RWPE2 (cell line): ENCODE measurements around the gene PER1.
A peak's percentile ranks its signal among the peaks of the same experiment; 100 is the strongest.

ENCODE experiments used
- ATAC-seq: fragments of 200-7000 bp; cut with Tn5 transposase; 3 replicates; pipeline ENCODE4 v1.9.1; 2021; ENCODE audit warnings: low read depth
- DNase-seq: peaks from one replicate; pipeline ENCODE4 v3.0.0-alpha.2; 2020; ENCODE audit warnings: low spot score
- H3K27ac ChIP-seq: fragments of 450-650 bp; 2 replicates; pipeline ENCODE4 v1.5.1; 2017; ENCODE audit warnings: mild to moderate bottlenecking; ENCODE audit not compliant: poor library complexity, severe bottlenecking
- H3K27me3 ChIP-seq: fragments of 250-450 bp; sonication (Bioruptor Pico); 2 replicates; pipeline ENCODE4 v1.5.1; 2021; ENCODE audit warnings: mild to moderate bottlenecking, moderate library complexity; ENCODE audit not compliant: insufficient read depth, poor library complexity, severe bottlenecking
- H3K36me3 ChIP-seq: fragments of 250-450 bp; sonication (Bioruptor Pico); 2 replicates; pipeline ENCODE4 v1.5.1; 2020; ENCODE audit warnings: low read depth, mild to moderate bottlenecking, moderate library complexity
- H3K4me1 ChIP-seq: fragments of 250-450 bp; sonication (Bioruptor Pico); 2 replicates; pipeline ENCODE4 v1.5.1; 2021; ENCODE audit warnings: mild to moderate bottlenecking, moderate library complexity; ENCODE audit not compliant: insufficient read depth, poor library complexity, severe bottlenecking
- H3K4me3 ChIP-seq: fragments of 250-450 bp; sonication (Bioruptor Pico); 2 replicates; pipeline ENCODE4 v1.5.1; 2021; ENCODE audit warnings: mild to moderate bottlenecking, moderate library complexity; ENCODE audit not compliant: severe bottlenecking
- H3K9me3 ChIP-seq: fragments of 250-450 bp; sonication (Bioruptor Pico); 2 replicates; pipeline ENCODE4 v1.5.1; 2021; ENCODE audit warnings: mild to moderate bottlenecking, moderate library complexity; ENCODE audit not compliant: severe bottlenecking
- TF ChIP-seq, protein P1 (sequence below): fragments of 450-650 bp; IDR thresholded peaks from one replicate; pipeline ENCODE4 v1.5.1; 2017; ENCODE audit warnings: mild to moderate bottlenecking, moderate library complexity; ENCODE audit not compliant: poor library complexity, severe bottlenecking

PER1 gene

DNA sequence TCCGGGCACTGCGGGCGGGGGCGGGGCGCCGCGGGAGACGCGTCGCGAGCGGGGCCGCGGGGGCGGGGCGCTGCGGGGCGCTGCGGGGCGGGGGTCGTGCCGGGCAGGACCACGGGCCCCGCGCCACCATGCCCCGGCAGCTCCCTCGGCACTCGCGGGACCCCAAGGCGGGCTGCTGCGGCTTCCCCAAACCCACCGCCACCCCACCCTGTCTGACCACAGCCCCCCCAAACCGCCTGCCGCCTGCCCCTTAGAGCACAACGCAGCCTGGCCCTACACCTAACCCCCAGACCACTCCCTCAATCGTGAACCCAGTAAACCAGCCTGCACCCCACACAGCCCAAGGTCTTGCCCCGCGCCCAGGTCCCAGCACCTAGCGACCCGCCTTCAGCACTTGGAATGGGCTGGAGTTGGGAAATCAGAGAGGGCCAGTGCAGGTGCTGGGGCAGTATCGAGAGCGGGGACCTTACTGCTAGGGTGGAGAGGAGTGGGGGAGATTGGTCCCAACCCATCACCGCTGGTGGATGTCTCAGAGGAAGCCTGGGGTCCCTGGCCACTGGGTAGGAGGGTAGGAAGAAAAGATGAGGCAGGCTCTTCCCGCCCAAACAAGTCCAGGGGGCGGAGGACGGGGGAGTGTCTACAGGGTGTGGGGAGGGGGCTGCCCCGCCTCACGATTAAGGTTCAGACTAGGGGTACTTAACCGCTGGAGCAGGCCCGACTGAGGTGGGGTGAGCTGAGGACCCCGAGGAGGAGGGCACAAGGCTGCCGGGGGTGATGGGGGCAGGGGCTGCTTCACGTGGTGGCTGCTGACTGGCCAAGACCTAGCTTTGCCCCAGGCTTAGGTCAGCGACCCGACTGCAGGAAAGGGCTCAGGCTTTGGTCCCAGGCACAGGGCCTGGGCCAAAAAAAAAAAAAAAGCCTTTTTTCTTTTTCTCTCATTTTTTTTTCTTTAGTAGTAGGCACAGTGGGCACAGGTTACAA lies 11.1 kb upstream of the PER1 start:
- no peak for DNase-seq
- peaks cover 18% of the 10 kb centered on the region for H3K4me1 ChIP-seq
- TF ChIP-seq, protein P1, sequence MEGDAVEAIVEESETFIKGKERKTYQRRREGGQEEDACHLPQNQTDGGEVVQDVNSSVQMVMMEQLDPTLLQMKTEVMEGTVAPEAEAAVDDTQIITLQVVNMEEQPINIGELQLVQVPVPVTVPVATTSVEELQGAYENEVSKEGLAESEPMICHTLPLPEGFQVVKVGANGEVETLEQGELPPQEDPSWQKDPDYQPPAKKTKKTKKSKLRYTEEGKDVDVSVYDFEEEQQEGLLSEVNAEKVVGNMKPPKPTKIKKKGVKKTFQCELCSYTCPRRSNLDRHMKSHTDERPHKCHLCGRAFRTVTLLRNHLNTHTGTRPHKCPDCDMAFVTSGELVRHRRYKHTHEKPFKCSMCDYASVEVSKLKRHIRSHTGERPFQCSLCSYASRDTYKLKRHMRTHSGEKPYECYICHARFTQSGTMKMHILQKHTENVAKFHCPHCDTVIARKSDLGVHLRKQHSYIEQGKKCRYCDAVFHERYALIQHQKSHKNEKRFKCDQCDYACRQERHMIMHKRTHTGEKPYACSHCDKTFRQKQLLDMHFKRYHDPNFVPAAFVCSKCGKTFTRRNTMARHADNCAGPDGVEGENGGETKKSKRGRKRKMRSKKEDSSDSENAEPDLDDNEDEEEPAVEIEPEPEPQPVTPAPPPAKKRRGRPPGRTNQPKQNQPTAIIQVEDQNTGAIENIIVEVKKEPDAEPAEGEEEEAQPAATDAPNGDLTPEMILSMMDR: no peak
- no peaks in the 10 kb centered on the region for H3K9me3 ChIP-seq
- H3K27me3 ChIP-seq: no peaks in the 10 kb centered on the region
- H3K36me3 ChIP-seq: peaks cover 29% of the 10 kb centered on the region
- peak overlapping the region; percentile 93 for H3K4me3 ChIP-seq
- H3K27ac ChIP-seq: peak overlapping the region; percentile 73
- peak; percentile 23; the same call in 1 of the 3 replicates for ATAC-seq

DNA sequence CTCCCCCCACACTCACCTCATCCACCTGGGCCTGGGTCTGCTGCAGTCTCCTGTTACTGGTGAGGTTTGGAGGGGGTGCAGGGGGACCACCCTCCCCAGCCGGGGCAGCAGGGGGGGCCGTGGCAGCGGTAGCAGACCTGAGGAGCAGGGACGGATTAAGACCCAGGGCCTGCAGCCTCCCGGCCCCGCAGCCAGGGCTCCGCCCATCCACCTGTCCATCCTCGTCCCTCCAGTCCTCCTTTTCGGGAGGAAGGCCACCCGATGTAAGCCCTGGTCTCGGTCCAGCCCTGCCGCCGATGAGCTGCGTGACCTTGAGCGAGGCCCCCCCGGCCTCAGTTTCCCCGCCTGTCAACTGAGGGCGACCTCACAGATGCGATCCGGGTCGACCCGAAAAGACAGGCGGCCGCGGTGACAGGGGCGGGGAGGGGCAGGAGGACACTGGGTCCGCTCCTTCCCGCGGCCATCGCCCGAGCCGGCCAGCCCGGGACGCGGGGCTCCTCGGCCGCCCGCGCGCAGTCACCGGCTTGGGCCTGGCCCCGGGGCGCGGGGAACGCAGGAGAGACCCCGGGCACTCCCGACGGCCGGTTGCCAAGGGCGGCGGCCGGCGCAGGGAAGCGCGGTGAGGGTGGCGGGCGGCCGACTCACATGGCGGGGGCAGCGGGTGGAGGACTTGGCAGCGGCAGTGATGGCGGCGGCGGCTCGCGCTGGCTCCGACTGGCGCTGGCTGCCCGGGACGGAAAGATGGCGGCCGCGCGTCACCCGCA lies 10.2 kb upstream of the PER1 start, which contains the start of gene VAMP2:
Gene VAMP2 (minus strand): TSS at position 716 of the 764 bp plus-strand sequence. CDS start 69 bp downstream, at position 647.
- ATAC-seq: peak; percentile 51
- no peaks in the 10 kb centered on the region for H3K27me3 ChIP-seq
- DNase-seq: no peak
- peak within 1 kb of the TSS; percentile 93 for H3K4me3 ChIP-seq
- TF ChIP-seq, protein P1: no peak
- peak within 1 kb of the TSS; percentile 73 for H3K27ac ChIP-seq
- H3K9me3 ChIP-seq: no peaks in the 10 kb centered on the region
- H3K4me1 ChIP-seq: peaks cover 18% of the 10 kb centered on the region
- peaks cover 31% of the 10 kb centered on the region for H3K36me3 ChIP-seq

DNA sequence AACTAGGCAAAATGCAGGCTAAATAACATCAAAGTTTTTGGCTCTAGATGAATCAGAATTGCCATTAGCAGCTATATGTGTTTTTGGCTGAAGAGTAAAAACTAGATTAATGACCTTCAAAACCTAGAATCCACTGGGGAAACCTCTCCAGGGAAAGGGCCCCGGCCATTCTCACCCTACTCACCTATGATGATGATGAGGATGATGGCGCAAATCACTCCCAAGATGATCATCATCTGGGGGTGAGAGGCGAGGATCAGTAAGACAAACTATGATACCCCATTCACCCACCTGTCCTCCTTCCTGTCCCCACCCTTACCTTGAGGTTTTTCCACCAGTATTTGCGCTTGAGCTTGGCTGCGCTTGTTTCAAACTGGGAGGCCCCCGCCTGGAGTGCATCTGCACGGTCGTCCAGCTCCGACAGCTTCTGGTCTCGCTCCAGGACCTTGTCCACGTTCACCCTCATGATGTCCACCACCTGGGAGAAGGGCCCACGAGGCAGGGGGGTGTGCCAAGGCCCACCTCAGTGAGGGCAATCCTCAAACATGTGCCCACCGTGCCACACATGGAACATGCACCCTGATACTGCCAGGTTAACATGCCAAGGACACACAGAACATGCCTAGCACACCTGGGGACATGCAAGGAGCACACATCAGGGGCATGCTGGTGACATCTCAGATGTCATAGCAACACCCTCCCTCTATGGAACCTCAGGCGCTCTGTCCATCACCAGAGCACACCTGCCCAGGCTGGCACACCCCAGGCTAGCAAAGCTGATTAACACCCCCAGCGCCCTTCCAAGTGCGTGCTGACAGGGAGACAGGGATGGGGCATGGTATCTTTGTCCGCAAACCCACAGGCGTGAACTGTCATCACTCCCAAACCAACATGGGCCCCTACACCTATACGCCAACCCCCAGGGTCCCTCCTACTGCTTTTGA lies 9.4 kb upstream of the PER1 start:
- peaks cover 31% of the 10 kb centered on the region for H3K36me3 ChIP-seq
- no peaks in the 10 kb centered on the region for H3K27me3 ChIP-seq
- DNase-seq (no peak), ATAC-seq (no peak)
- H3K27ac ChIP-seq: peak overlapping the region; percentile 73
- H3K9me3 ChIP-seq: no peaks in the 10 kb centered on the region
- TF ChIP-seq, protein P1: no peak
- H3K4me3 ChIP-seq: peak overlapping the region; percentile 93
- peaks cover 18% of the 10 kb centered on the region for H3K4me1 ChIP-seq

DNA sequence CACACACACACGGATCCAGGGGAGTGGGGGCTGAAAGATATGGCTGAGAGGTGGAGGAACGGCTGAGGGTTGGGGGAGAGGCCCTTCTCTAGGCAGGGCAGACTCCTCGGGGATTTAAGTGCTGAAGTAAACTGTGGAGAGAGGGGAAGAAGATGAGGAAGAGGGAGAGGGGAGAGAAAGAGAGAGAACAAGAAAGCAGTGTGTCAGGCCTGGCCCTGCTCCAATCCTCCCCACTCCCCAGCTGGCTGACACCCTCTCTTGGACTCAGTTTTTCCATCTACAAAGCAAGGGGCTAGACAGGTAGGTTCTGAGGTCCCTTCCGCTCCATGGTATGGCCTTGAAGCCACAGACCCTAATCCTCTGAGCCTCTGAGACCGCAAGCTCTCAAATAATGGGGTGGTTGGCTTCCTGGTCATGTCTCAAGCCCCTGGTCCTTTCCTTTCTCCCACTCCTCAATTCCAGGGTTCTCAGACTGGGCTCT lies 8.6 kb upstream of the PER1 start:
- H3K4me3 ChIP-seq: no peak overlapping the region
- H3K9me3 ChIP-seq: no peaks in the 10 kb centered on the region
- TF ChIP-seq, protein P1: no peak

More for the DNA sequence above, 8.6 kb upstream of the PER1 start:
- peaks cover 18% of the 10 kb centered on the region for H3K4me1 ChIP-seq
- H3K27me3 ChIP-seq: no peaks in the 10 kb centered on the region
- ATAC-seq: no peak
- peak overlapping the region; percentile 73 for H3K27ac ChIP-seq
- no peak for DNase-seq
- H3K36me3 ChIP-seq: peaks cover 31% of the 10 kb centered on the region
